OCI-LY1 (cell line): ENCODE results near the gene CENPI.

ENCODE experiments used
- H2AFZ ChIP-seq: fragments of 200-600 bp; sonication (generic), shearing (Covaris generic); 2 replicates; pipeline ENCODE4 v1.6.0; 2014; ENCODE audit warnings: antibody characterized with exemption, mild to moderate bottlenecking, low read length
- H3F3A ChIP-seq: fragments of 200-600 bp; sonication (generic), shearing (Covaris generic); 2 replicates; pipeline ENCODE4 v1.6.0; 2014; ENCODE audit warnings: mild to moderate bottlenecking, antibody characterized with exemption, low read length, moderate library complexity; ENCODE audit not compliant: insufficient read depth
- H3K27ac ChIP-seq: fragments of 200-600 bp; sonication (generic); 2 replicates; pipeline ENCODE4 v1.5.1; 2014; ENCODE audit warnings: low read length, mixed run types, mild to moderate bottlenecking, low read depth; ENCODE audit not compliant: poor library complexity, severe bottlenecking
- H3K27me3 ChIP-seq: fragments of 200-600 bp; sonication (generic); 2 replicates; pipeline ENCODE4 v1.6.0; 2014; ENCODE audit warnings: antibody characterized with exemption, mild to moderate bottlenecking, low read length, moderate library complexity; ENCODE audit not compliant: insufficient read depth
- H3K36me3 ChIP-seq: fragments of 200-600 bp; sonication (generic); 2 replicates; pipeline ENCODE4 v1.6.1; 2014; ENCODE audit warnings: mild to moderate bottlenecking, antibody characterized with exemption, low read length, moderate library complexity, mixed read lengths; ENCODE audit not compliant: insufficient read depth
- H3K4me1 ChIP-seq: fragments of 200-600 bp; sonication (generic); 2 replicates; pipeline ENCODE4 v1.5.1; 2014; ENCODE audit warnings: mild to moderate bottlenecking, low read length, moderate library complexity; ENCODE audit not compliant: insufficient read depth, severe bottlenecking
- H3K4me2 ChIP-seq: fragments of 200-600 bp; sonication (generic), shearing (Covaris generic); 2 replicates; pipeline ENCODE4 v1.6.1; 2014; ENCODE audit warnings: low read length
- H3K4me3 ChIP-seq: fragments of 200-600 bp; sonication (generic); 2 replicates; pipeline ENCODE4 v1.5.1; 2014; ENCODE audit warnings: low read length, low read depth, mild to moderate bottlenecking, mixed read lengths; ENCODE audit not compliant: poor library complexity, severe bottlenecking
- H3K79me2 ChIP-seq: fragments of 200-600 bp; shearing (Covaris generic); 2 replicates; pipeline ENCODE4 v1.6.1; 2016; ENCODE audit warnings: mixed run types, low read length, mixed read lengths; ENCODE audit not compliant: insufficient read depth
- H3K9ac ChIP-seq: fragments of 200-600 bp; sonication (generic), shearing (Covaris generic); 2 replicates; pipeline ENCODE4 v1.6.1; 2014; ENCODE audit warnings: mild to moderate bottlenecking, low read length, mixed read lengths
- H3K9me2 ChIP-seq: fragments of 200-600 bp; sonication (generic), shearing (Covaris generic); 2 replicates; pipeline ENCODE4 v1.6.1; 2014; ENCODE audit warnings: low read depth, mild to moderate bottlenecking, low read length, mixed read lengths
- H3K9me3 ChIP-seq: fragments of 200-600 bp; shearing (Covaris generic); 2 replicates; pipeline ENCODE4 v1.6.1; 2014; ENCODE audit warnings: low read length, mixed read lengths
- H4K20me1 ChIP-seq: fragments of 200-600 bp; sonication (generic), shearing (Covaris generic); 2 replicates; pipeline ENCODE4 v1.6.0; 2016; ENCODE audit warnings: mild to moderate bottlenecking, low read length; ENCODE audit not compliant: insufficient read depth
- EZH2 ChIP-seq: fragments of 200-600 bp; sonication (generic), shearing (Covaris generic); IDR thresholded peaks from 2 replicates; pipeline ENCODE4 v1.8.0; 2017; ENCODE audit warnings: borderline replicate concordance, mixed run types, mild to moderate bottlenecking, antibody characterized with exemption, low read length, moderate library complexity, mixed read lengths
- TF ChIP-seq, protein P1 (sequence below): fragments of 200-600 bp; sonication (generic), shearing (Covaris generic); IDR thresholded peaks from 2 replicates; pipeline ENCODE4 v1.5.1; 2017; ENCODE audit warnings: mild to moderate bottlenecking, antibody characterized with exemption, low read length, moderate library complexity, mixed read lengths

The CENPI gene

DNA sequence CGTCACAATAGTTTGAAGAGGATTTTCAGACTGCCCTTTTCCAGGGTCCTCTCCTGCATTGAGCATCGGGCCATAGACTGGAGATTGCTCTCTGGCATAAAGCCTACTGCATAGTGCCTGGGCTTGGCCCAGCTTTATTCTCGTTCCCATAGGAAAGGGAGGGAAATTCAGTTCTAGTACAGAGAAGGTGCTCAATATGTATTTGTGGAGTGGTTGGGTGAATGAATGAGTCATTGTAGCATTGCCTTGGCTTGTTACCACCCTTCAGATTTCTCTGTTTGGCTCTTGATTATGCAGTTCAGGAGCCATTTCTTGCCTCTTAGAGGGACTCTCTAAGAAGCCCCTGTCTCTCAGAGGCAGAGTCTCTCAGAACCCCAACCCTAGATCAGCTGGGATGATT is 16.8 kb upstream of the CENPI start:
- no peak overlapping the region for H3K9ac ChIP-seq
- no peaks in the 10 kb centered on the region for H3K4me1 ChIP-seq
- H3K79me2 ChIP-seq: no peaks in the 10 kb centered on the region
- H3F3A ChIP-seq: no peaks in the 10 kb centered on the region
- H3K27ac ChIP-seq: no peak overlapping the region
- no peak overlapping the region for H3K4me3 ChIP-seq
- H3K9me3 ChIP-seq: no peaks in the 10 kb centered on the region
- H3K36me3 ChIP-seq: no peaks in the 10 kb centered on the region
- TF ChIP-seq, protein P1, sequence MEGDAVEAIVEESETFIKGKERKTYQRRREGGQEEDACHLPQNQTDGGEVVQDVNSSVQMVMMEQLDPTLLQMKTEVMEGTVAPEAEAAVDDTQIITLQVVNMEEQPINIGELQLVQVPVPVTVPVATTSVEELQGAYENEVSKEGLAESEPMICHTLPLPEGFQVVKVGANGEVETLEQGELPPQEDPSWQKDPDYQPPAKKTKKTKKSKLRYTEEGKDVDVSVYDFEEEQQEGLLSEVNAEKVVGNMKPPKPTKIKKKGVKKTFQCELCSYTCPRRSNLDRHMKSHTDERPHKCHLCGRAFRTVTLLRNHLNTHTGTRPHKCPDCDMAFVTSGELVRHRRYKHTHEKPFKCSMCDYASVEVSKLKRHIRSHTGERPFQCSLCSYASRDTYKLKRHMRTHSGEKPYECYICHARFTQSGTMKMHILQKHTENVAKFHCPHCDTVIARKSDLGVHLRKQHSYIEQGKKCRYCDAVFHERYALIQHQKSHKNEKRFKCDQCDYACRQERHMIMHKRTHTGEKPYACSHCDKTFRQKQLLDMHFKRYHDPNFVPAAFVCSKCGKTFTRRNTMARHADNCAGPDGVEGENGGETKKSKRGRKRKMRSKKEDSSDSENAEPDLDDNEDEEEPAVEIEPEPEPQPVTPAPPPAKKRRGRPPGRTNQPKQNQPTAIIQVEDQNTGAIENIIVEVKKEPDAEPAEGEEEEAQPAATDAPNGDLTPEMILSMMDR: no peak
- H3K27me3 ChIP-seq: no peaks in the 10 kb centered on the region
- H3K9me2 ChIP-seq: no peaks in the 10 kb centered on the region
- no peak overlapping the region for H3K4me2 ChIP-seq
- no peaks in the 10 kb centered on the region for H4K20me1 ChIP-seq
- H2AFZ ChIP-seq: no peak overlapping the region

GRCh38 chrX:101091817-101092216 is 6.2 kb upstream of the CENPI start:
- Histone ChIP-seq H3F3A (no peaks in the 10 kb centered on the region), H3K27ac (no peak overlapping the region), H3K4me3 (no peak overlapping the region), H3K36me3 (no peaks in the 10 kb centered on the region), H2AFZ (no peak overlapping the region), H3K79me2 (no peaks in the 10 kb centered on the region), H3K9me2 (no peaks in the 10 kb centered on the region), H3K4me2 (no peak overlapping the region), H3K9me3 (no peaks in the 10 kb centered on the region), H3K27me3 (no peaks in the 10 kb centered on the region), H4K20me1 (no peaks in the 10 kb centered on the region), H3K9ac (no peak overlapping the region), H3K4me1 (no peaks in the 10 kb centered on the region)
- TF ChIP-seq EZH2: no peak
- TF ChIP-seq, protein P1: no peak

DNA sequence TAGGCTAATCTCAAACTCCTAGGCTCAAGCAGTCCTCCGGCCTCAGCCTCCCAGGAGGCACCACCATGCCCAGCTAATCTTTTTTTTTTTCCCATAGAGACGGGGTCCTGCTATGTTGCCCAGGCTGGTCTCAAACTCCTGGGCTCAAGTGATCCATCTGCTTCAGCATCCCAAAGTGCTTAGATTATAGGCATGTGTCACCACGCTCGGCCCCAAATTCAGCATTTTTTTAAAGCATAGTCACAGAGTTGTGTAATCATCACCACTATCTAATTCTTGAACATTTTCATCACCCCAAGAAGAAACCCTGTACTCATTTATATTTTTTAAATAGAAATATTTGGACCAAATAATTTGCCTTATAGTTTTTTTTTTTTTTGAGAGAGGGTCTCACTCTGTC is 10.3 kb downstream of the CENPI start:
- H3K27ac ChIP-seq: no peak overlapping the region
- peaks cover 43% of the 10 kb centered on the region for H3K36me3 ChIP-seq
- H3K4me2 ChIP-seq: no peak overlapping the region
- H2AFZ ChIP-seq: no peak overlapping the region
- no peak overlapping the region for H3K4me3 ChIP-seq
- H3K79me2 ChIP-seq: no peaks in the 10 kb centered on the region
- no peak for TF ChIP-seq EZH2
- TF ChIP-seq, protein P1: no peak
- no peaks in the 10 kb centered on the region for H3K4me1 ChIP-seq
- no peak overlapping the region for H3K9ac ChIP-seq
- H3K27me3 ChIP-seq: no peaks in the 10 kb centered on the region
- no peaks in the 10 kb centered on the region for H4K20me1 ChIP-seq
- H3K9me3 ChIP-seq: no peaks in the 10 kb centered on the region
- no peaks in the 10 kb centered on the region for H3K9me2 ChIP-seq
- H3F3A ChIP-seq: no peaks in the 10 kb centered on the region
